GM23338 (cell line): ENCODE results near the gene PEA15. TPM values are rescaled to one million over a fixed set of nuclear protein-coding genes. Genes with fewer than 3 reads are reported as not detected.

ENCODE experiments used
- ATAC-seq: fragments of 200-7000 bp; cut with Tn5 transposase; 3 replicates; pipeline ENCODE4 v1.9.1; 2020
- DNase-seq: peaks from one replicate; pipeline ENCODE4 v3.0.0-alpha.2; 2015; ENCODE audit warnings: low spot score
- H2AFZ ChIP-seq: fragments of 200-600 bp; sonication (generic); 2 replicates; pipeline ENCODE4 v1.8.0; 2016; ENCODE audit warnings: antibody characterized with exemption, mild to moderate bottlenecking, moderate library complexity
- H3F3A ChIP-seq: fragments of 200-600 bp; sonication (generic); replicated peaks from 2 replicates; pipeline ENCODE4 v1.8.0; 2017; ENCODE audit warnings: antibody characterized with exemption, mixed run types, low read depth
- H3K27ac ChIP-seq: fragments of 200-600 bp; sonication (generic); 2 replicates; pipeline ENCODE4 v1.6.1; 2016; ENCODE audit warnings: low read depth
- H3K27me3 ChIP-seq: fragments of 200-600 bp; sonication (generic); 2 replicates; pipeline ENCODE4 v1.8.0; 2016; ENCODE audit warnings: mild to moderate bottlenecking, mixed run types, moderate library complexity; ENCODE audit not compliant: insufficient read depth
- H3K36me3 ChIP-seq: fragments of 200-600 bp; sonication (generic); 2 replicates; pipeline ENCODE4 v1.8.0; 2016; ENCODE audit warnings: mild to moderate bottlenecking; ENCODE audit not compliant: insufficient read depth
- H3K4me1 ChIP-seq: fragments of 200-600 bp; sonication (generic); 2 replicates; pipeline ENCODE4 v1.8.0; 2016; ENCODE audit warnings: mild to moderate bottlenecking, moderate library complexity; ENCODE audit not compliant: insufficient read depth
- H3K4me2 ChIP-seq: fragments of 200-600 bp; sonication (generic); 2 replicates; pipeline ENCODE4 v1.7.1; 2017; ENCODE audit warnings: mixed run types
- H3K4me3 ChIP-seq: fragments of 200-600 bp; sonication (generic); 2 replicates; pipeline ENCODE4 v1.6.1; 2016; ENCODE audit warnings: mixed run types
- H3K79me2 ChIP-seq: fragments of 200-600 bp; sonication (generic); replicated peaks from 2 replicates; pipeline ENCODE4 v1.8.0; 2017; ENCODE audit warnings: mild to moderate bottlenecking; ENCODE audit not compliant: insufficient read depth
- H3K9me2 ChIP-seq: fragments of 200-600 bp; sonication (generic); 2 replicates; pipeline ENCODE4 v1.8.0; 2017; ENCODE audit not compliant: insufficient read depth
- H4K20me1 ChIP-seq: fragments of 200-600 bp; sonication (generic); replicated peaks from 2 replicates; pipeline ENCODE4 v1.8.0; 2017; ENCODE audit warnings: mild to moderate bottlenecking; ENCODE audit not compliant: insufficient read depth
- H3K27ac Mint-ChIP-seq: 2 replicates; pipeline ENCODE4 v1.8.0; 2020; ENCODE audit warnings: inconsistent platforms, mild to moderate bottlenecking, moderate library complexity, mixed read lengths
- H3K27me3 Mint-ChIP-seq: 3 replicates; pipeline ENCODE4 v1.8.0; 2022; ENCODE audit warnings: low read depth, mild to moderate bottlenecking, moderate library complexity, mixed read lengths, inconsistent platforms; ENCODE audit not compliant: insufficient read depth, poor library complexity
- H3K36me3 Mint-ChIP-seq: 3 replicates; pipeline ENCODE4 v1.8.0; 2021; ENCODE audit warnings: low read depth, mild to moderate bottlenecking, inconsistent platforms, moderate library complexity, mixed read lengths
- H3K4me1 Mint-ChIP-seq: 3 replicates; pipeline ENCODE4 v1.8.0; 2020; ENCODE audit warnings: mild to moderate bottlenecking, inconsistent platforms, mixed read lengths
- H3K4me3 Mint-ChIP-seq: 3 replicates; pipeline ENCODE4 v1.8.0; 2021; ENCODE audit warnings: moderate library complexity, mild to moderate bottlenecking, inconsistent platforms, mixed read lengths
- H3K9me3 Mint-ChIP-seq: 3 replicates; pipeline ENCODE4 v1.8.0; 2020; ENCODE audit warnings: moderate library complexity, mild to moderate bottlenecking, inconsistent platforms, mixed read lengths
- CREB1 ChIP-seq: fragments of 250-450 bp; sonication (Bioruptor Pico); IDR thresholded peaks from 2 replicates; pipeline ENCODE4 v1.5.0; 2020; ENCODE audit warnings: low read depth, mild to moderate bottlenecking, moderate library complexity
- CTCF ChIP-seq, 2 experiments: fragments of 200-600 bp in 1 of 2; sonication (generic) in 1 of 2; conservative IDR thresholded peaks; 2 replicates each; pipeline versions ENCODE4 v1.5.1 to v1.6.1; 2016 to 2017; ENCODE audit warnings: antibody characterized with exemption in 2 of 2, low read depth in 2 of 2, mild to moderate bottlenecking in 2 of 2, moderate library complexity in 1 of 2
- EZH2 ChIP-seq: fragments of 200-600 bp; sonication (generic); IDR thresholded peaks from one replicate; pipeline ENCODE4 v1.8.0; 2017; ENCODE audit warnings: antibody characterized with exemption, mild to moderate bottlenecking, low read depth; ENCODE audit not compliant: unreplicated experiment
- EZH2phosphoT487 ChIP-seq: fragments of 200-600 bp; sonication (generic); IDR thresholded peaks from one replicate; pipeline ENCODE4 v1.8.1; 2018; ENCODE audit warnings: antibody characterized with exemption; ENCODE audit not compliant: unreplicated experiment
- JUNB ChIP-seq: IDR thresholded peaks from one replicate; pipeline ENCODE4 v1.6.1; 2016; ENCODE audit warnings: antibody characterized with exemption; ENCODE audit not compliant: unreplicated experiment
- NANOG ChIP-seq: IDR thresholded peaks from 2 replicates; pipeline ENCODE4 v1.6.1; 2016; ENCODE audit warnings: antibody characterized with exemption, borderline replicate concordance
- POLR2AphosphoS5 ChIP-seq: IDR thresholded peaks from 2 replicates; pipeline ENCODE4 v1.6.1; 2016; ENCODE audit warnings: antibody characterized with exemption, low read depth
- STAT1 ChIP-seq: IDR thresholded peaks from one replicate; pipeline ENCODE4 v1.6.1; 2016; ENCODE audit warnings: antibody characterized with exemption; ENCODE audit not compliant: unreplicated experiment
- ZNF114 ChIP-seq: fragments of 250-450 bp; sonication (Bioruptor Pico); IDR thresholded peaks from 2 replicates; pipeline ENCODE4 v1.5.0; 2020; ENCODE audit warnings: mild to moderate bottlenecking, moderate library complexity
- ZNF331 ChIP-seq: fragments of 250-450 bp; sonication (Bioruptor Pico); IDR thresholded peaks from 2 replicates; pipeline ENCODE4 v1.5.0; 2020; ENCODE audit warnings: low read depth, mild to moderate bottlenecking, moderate library complexity
- ZNF462 ChIP-seq: fragments of 250-450 bp; sonication (Bioruptor Pico); IDR thresholded peaks from 2 replicates; pipeline ENCODE4 v1.5.0; 2020; ENCODE audit warnings: mild to moderate bottlenecking, moderate library complexity
- polyA plus RNA-seq: library from polyadenylated mRNA; unstranded; fragments of >200 nt; fragmentation: Nextera tagmentation; extraction: Ambion mirVana; gene quantifications from 2 replicates; pipeline ENCODE4 v1.2.1, GENCODE V29; 2016
- total RNA-seq: library from RNA; depleted of rRNA; stranded (reverse); fragments of >200 nt; shearing (Covaris generic); gene quantifications from 2 replicates; pipeline ENCODE4 v1.2.3, GENCODE V29; 2014
- TF ChIP-seq, protein P1 (sequence below): IDR thresholded peaks from 2 replicates; pipeline ENCODE4 v1.6.1; 2016; ENCODE audit warnings: antibody characterized with exemption
- TF ChIP-seq, protein P2 (sequence below): IDR thresholded peaks from one replicate; pipeline ENCODE4 v1.6.1; 2018; ENCODE audit warnings: antibody characterized with exemption; ENCODE audit not compliant: unreplicated experiment

PEA15 gene
- total and polyA plus RNA-seq, 2 experiments from 2014 or later = 60.3 to 80.8 TPM

- H3K9me3 Mint-ChIP-seq = no peaks in the 10 kb centered on the region
- TF ChIP-seq JUNB = no peak
- TF ChIP-seq STAT1 = no peak
- no peak for TF ChIP-seq CREB1
- no peak for TF ChIP-seq NANOG
- no peak for TF ChIP-seq EZH2phosphoT487
- no peak for TF ChIP-seq ZNF331 (CRISPR knock-in tag)
- TF ChIP-seq CTCF (conservative IDR thresholded peaks at IDR 0.05; ENCODE audit: low read depth in 2 of 2) = no peak
- TF ChIP-seq, protein P1, sequence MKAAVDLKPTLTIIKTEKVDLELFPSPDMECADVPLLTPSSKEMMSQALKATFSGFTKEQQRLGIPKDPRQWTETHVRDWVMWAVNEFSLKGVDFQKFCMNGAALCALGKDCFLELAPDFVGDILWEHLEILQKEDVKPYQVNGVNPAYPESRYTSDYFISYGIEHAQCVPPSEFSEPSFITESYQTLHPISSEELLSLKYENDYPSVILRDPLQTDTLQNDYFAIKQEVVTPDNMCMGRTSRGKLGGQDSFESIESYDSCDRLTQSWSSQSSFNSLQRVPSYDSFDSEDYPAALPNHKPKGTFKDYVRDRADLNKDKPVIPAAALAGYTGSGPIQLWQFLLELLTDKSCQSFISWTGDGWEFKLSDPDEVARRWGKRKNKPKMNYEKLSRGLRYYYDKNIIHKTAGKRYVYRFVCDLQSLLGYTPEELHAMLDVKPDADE = no peak
- TF ChIP-seq ZNF462 (CRISPR knock-in tag) = no peak
- TF ChIP-seq, protein P2, sequence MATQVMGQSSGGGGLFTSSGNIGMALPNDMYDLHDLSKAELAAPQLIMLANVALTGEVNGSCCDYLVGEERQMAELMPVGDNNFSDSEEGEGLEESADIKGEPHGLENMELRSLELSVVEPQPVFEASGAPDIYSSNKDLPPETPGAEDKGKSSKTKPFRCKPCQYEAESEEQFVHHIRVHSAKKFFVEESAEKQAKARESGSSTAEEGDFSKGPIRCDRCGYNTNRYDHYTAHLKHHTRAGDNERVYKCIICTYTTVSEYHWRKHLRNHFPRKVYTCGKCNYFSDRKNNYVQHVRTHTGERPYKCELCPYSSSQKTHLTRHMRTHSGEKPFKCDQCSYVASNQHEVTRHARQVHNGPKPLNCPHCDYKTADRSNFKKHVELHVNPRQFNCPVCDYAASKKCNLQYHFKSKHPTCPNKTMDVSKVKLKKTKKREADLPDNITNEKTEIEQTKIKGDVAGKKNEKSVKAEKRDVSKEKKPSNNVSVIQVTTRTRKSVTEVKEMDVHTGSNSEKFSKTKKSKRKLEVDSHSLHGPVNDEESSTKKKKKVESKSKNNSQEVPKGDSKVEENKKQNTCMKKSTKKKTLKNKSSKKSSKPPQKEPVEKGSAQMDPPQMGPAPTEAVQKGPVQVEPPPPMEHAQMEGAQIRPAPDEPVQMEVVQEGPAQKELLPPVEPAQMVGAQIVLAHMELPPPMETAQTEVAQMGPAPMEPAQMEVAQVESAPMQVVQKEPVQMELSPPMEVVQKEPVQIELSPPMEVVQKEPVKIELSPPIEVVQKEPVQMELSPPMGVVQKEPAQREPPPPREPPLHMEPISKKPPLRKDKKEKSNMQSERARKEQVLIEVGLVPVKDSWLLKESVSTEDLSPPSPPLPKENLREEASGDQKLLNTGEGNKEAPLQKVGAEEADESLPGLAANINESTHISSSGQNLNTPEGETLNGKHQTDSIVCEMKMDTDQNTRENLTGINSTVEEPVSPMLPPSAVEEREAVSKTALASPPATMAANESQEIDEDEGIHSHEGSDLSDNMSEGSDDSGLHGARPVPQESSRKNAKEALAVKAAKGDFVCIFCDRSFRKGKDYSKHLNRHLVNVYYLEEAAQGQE = no peak
- TF ChIP-seq ZNF114 = no peak
- TF ChIP-seq EZH2 = no peak
- TF ChIP-seq POLR2AphosphoS5 = no peak
- no peak overlapping the region for H3K27ac ChIP-seq
- H3K4me1 ChIP-seq = peaks cover 45% of the 10 kb centered on the region
- H3K79me2 ChIP-seq = peaks cover 30% of the 10 kb centered on the region
- peaks cover 16% of the 10 kb centered on the region; the same call in 2 of the 3 replicates for H3K36me3 Mint-ChIP-seq
- peak overlapping the region; percentile 82 for H3K4me2 ChIP-seq
- H4K20me1 ChIP-seq = peaks cover 20% of the 10 kb centered on the region; the same call in 1 of the 2 replicates
- H3F3A ChIP-seq = peaks cover 9% of the 10 kb centered on the region
- peaks cover 25% of the 10 kb centered on the region for H3K27me3 Mint-ChIP-seq
- no peak for DNase-seq
- peak overlapping the region; percentile 83 for H3K4me3 Mint-ChIP-seq
- ATAC-seq = no peak
- peak overlapping the region; percentile 96 for H3K4me3 ChIP-seq
- H3K4me1 Mint-ChIP-seq = peaks cover 47% of the 10 kb centered on the region
- H2AFZ ChIP-seq = peak overlapping the region; percentile 95
- H3K36me3 ChIP-seq = peaks cover 9% of the 10 kb centered on the region
- H3K9me2 ChIP-seq = 0 out of 2 replicates have a peak, but pooled peaks cover 8% of the 10 kb centered on the region
- 0 out of 2 replicates have a peak overlapping the region, but pooled peaks have one; percentile 36 for H3K27ac Mint-ChIP-seq
- no peaks in the 10 kb centered on the region for H3K27me3 ChIP-seq
Measured at GRCh38 chr1:160204526-160205241, 500 bp upstream of the PEA15 start.
